Measurements from ENCODE around the gene NTN3.

The NTN3 gene

GRCh38 chr16:2515180-2515851 lies 44.2 kb downstream of the NTN3 start:
- DNase-seq = no peak

- DNase-seq = no peak
Measured at GRCh38 chr16:2516391-2517240, 45.5 kb downstream of the NTN3 start.

- no peak for DNase-seq
Measured at GRCh38 chr16:2517954-2518605, 47.0 kb downstream of the NTN3 start.

- no peak for DNase-seq
Measured at GRCh38 chr16:2518823-2519710, 48.0 kb downstream of the NTN3 start.

GRCh38 chr16:2519711-2520080 lies 48.6 kb downstream of the NTN3 start:
- no peak for DNase-seq

- no peak for DNase-seq
Measured at GRCh38 chr16:2520097-2520783, 49.1 kb downstream of the NTN3 start, which contains the start of gene AMDHD2. Gene AMDHD2, plus strand, starts transcription at chr16:2520371. Its CDS starts 88 bp downstream, at chr16:2520459.

GRCh38 chr16:2520784-2521531 lies 49.9 kb downstream of the NTN3 start:
- no peak for DNase-seq

Measured in NCI-H2029 treated with DMSO at 0.1 percent for 48 hours (cell line).